ENCODE data around the gene DCC. TPM values are rescaled to one million over a fixed set of nuclear protein-coding genes. Genes with fewer than 3 reads are reported as not detected.

The DCC gene
- total RNA-seq, 1 experiment from 2014 or later = not detected

GRCh38 chr18:52582516-52582915 lies 242.5 kb downstream of the DCC start:
- CTCF ChIA-PET = no interaction called here
- Histone ChIP-seq H4K20me1 (ENCODE audit: low read length) (no peaks in the 10 kb centered on the region), H3K27ac (ENCODE audit: low read length) (no peak overlapping the region), H3K4me2 (ENCODE audit: low read length) (no peak overlapping the region), H3K36me3 (ENCODE audit: low read depth, low read length) (no peaks in the 10 kb centered on the region), H3K79me2 (ENCODE audit: low read length) (no peaks in the 10 kb centered on the region), H3K9me3 (ENCODE audit: low read length) (no peaks in the 10 kb centered on the region; the same call in 1 of the 2 replicates), H2AFZ (ENCODE audit: low read length) (no peak overlapping the region), H3F3A (ENCODE audit: low read length, unreplicated experiment) (no peaks in the 10 kb centered on the region), H3K9me2 (replicated peaks; ENCODE audit: low read length) (no peaks in the 10 kb centered on the region), H3K4me1 (ENCODE audit: insufficient read depth, low read length) (no peaks in the 10 kb centered on the region), H3K9ac (ENCODE audit: low read length) (no peak overlapping the region), H3K27me3 (ENCODE audit: low read length) (no peaks in the 10 kb centered on the region), H3K4me3 (ENCODE audit: low read length) (no peak overlapping the region)
- no TSS peak for BruUV-seq (replicated peaks)
- POLR2A ChIA-PET (ENCODE audit: unreplicated experiment) = no interaction called here
- DNase-seq (no peak), ATAC-seq (no peak)
- TF ChIP-seq EZH2phosphoT487 (IDR thresholded peaks at IDR 0.05; ENCODE audit: borderline replicate concordance, low read length) = no peak
- TF ChIP-seq EZH2 (IDR thresholded peaks at IDR 0.05; ENCODE audit: low read length, unreplicated experiment) = no peak
- TF ChIP-seq CTCF (conservative IDR thresholded peaks at IDR 0.05; ENCODE audit: low read depth, low read length) = no peak
- intact Hi-C loops (cut with micrococcal nuclease) = no loop called here

- TF ChIP-seq CTCF (conservative IDR thresholded peaks at IDR 0.05; ENCODE audit: low read depth, low read length) = no peak
- no peak for TF ChIP-seq EZH2 (IDR thresholded peaks at IDR 0.05; ENCODE audit: low read length, unreplicated experiment)
- TF ChIP-seq EZH2phosphoT487 (IDR thresholded peaks at IDR 0.05; ENCODE audit: borderline replicate concordance, low read length) = no peak
- H3K27me3 ChIP-seq (ENCODE audit: low read length) = peaks cover 4% of the 10 kb centered on the region; the same call in 1 of the 2 replicates
- no peaks in the 10 kb centered on the region for H3K79me2 ChIP-seq (ENCODE audit: low read length)
- POLR2A ChIA-PET (ENCODE audit: unreplicated experiment) = no interaction called here
- CTCF ChIA-PET = no interaction called here
- ATAC-seq = no peak
- H3K4me2 ChIP-seq (ENCODE audit: low read length) = no peak overlapping the region
- no peaks in the 10 kb centered on the region for H3F3A ChIP-seq (ENCODE audit: low read length, unreplicated experiment)
- H3K9me2 ChIP-seq (replicated peaks; ENCODE audit: low read length) = no peaks in the 10 kb centered on the region
- H3K4me1 ChIP-seq (ENCODE audit: insufficient read depth, low read length) = no peaks in the 10 kb centered on the region
- H2AFZ ChIP-seq (ENCODE audit: low read length) = no peak overlapping the region
- intact Hi-C loops (cut with micrococcal nuclease) = no loop called here
- no peaks in the 10 kb centered on the region for H4K20me1 ChIP-seq (ENCODE audit: low read length)
- no peak overlapping the region for H3K27ac ChIP-seq (ENCODE audit: low read length)
- H3K36me3 ChIP-seq (ENCODE audit: low read depth, low read length) = no peaks in the 10 kb centered on the region
- no peak overlapping the region for H3K9ac ChIP-seq (ENCODE audit: low read length)
- H3K4me3 ChIP-seq (ENCODE audit: low read length) = no peak overlapping the region
- H3K9me3 ChIP-seq (ENCODE audit: low read length) = no peaks in the 10 kb centered on the region
- DNase-seq = no peak
- no TSS peak for BruUV-seq (replicated peaks)
These were observed 248.9 kb downstream of the DCC start for GRCh38 chr18:52588931-52589330.

- Histone ChIP-seq H3K4me3 (ENCODE audit: low read length) (no peak overlapping the region), H4K20me1 (ENCODE audit: low read length) (no peaks in the 10 kb centered on the region), H2AFZ (ENCODE audit: low read length) (no peak overlapping the region), H3K9me3 (ENCODE audit: low read length) (0 out of 2 replicates have a peak, but pooled peaks cover 3% of the 10 kb centered on the region), H3F3A (ENCODE audit: low read length, unreplicated experiment) (no peaks in the 10 kb centered on the region), H3K79me2 (ENCODE audit: low read length) (no peaks in the 10 kb centered on the region), H3K4me1 (ENCODE audit: insufficient read depth, low read length) (no peaks in the 10 kb centered on the region), H3K9ac (ENCODE audit: low read length) (no peak overlapping the region), H3K4me2 (ENCODE audit: low read length) (no peak overlapping the region), H3K9me2 (replicated peaks; ENCODE audit: low read length) (no peaks in the 10 kb centered on the region), H3K27ac (ENCODE audit: low read length) (no peak overlapping the region), H3K27me3 (ENCODE audit: low read length) (peaks cover 4% of the 10 kb centered on the region; the same call in 1 of the 2 replicates), H3K36me3 (ENCODE audit: low read depth, low read length) (no peaks in the 10 kb centered on the region)
- CTCF ChIA-PET = no interaction called here
- no TSS peak for BruUV-seq (replicated peaks)
- no peak for DNase-seq
- intact Hi-C loops (cut with micrococcal nuclease) = no loop called here
- POLR2A ChIA-PET (ENCODE audit: unreplicated experiment) = no interaction called here
- TF ChIP-seq CTCF (conservative IDR thresholded peaks at IDR 0.05; ENCODE audit: low read depth, low read length) = no peak
- TF ChIP-seq EZH2phosphoT487 (IDR thresholded peaks at IDR 0.05; ENCODE audit: borderline replicate concordance, low read length) = no peak
- TF ChIP-seq EZH2 (IDR thresholded peaks at IDR 0.05; ENCODE audit: low read length, unreplicated experiment) = no peak
- no peak for ATAC-seq
These were observed 256.9 kb downstream of the DCC start for GRCh38 chr18:52596748-52597435.

Measured in PC-3 (cell line).